SK-N-SH (cell line): Measurements from ENCODE around the gene EIF3B. TPM values are rescaled to one million over a fixed set of nuclear protein-coding genes. Genes with fewer than 3 reads are reported as not detected.
A peak's percentile ranks its signal among the peaks of the same experiment; 100 is the strongest.

ENCODE experiments used
- CTCF ChIA-PET: fragments of 300-600, 350-600 bp; formaldehyde crosslinking; extraction: SDS; loops from one replicate; lab custom pipeline; 2021; lab: Yijun Ruan, JAX
- POLR2A ChIA-PET: fragments of 350-600 bp; sonication (Branson Sonifier 250); formaldehyde crosslinking; extraction: SDS; loops from one replicate; lab custom pipeline; 2020; ENCODE audit warnings: antibody characterized with exemption, inconsistent platforms; lab: Yijun Ruan, JAX
- DNase-seq: peaks from one replicate; pipeline ENCODE4 v3.0.0; 2012
- H2AFZ ChIP-seq: fragments of 200-600 bp; sonication (generic); 2 replicates; pipeline ENCODE4 v1.8.1; 2016; ENCODE audit warnings: antibody characterized with exemption, mild to moderate bottlenecking, low read depth
- H3F3A ChIP-seq: fragments of 200-600 bp; sonication (generic); replicated peaks from 2 replicates; pipeline ENCODE3; 2016; ENCODE audit warnings: antibody characterized with exemption, mild to moderate bottlenecking; ENCODE audit not compliant: insufficient read depth
- H3K27ac ChIP-seq, 2 experiments: fragments of 200-500 bp in 1 of 2; fragments of 200-600 bp in 1 of 2; sonication (Bioruptor generic) in 1 of 2; sonication (generic), shearing (Covaris generic) in 1 of 2; 2 replicates each; pipeline versions ENCODE4 v1.5.1 to v1.6.1; 2014 to 2016; ENCODE audit warnings: low read depth in 2 of 2, inconsistent platforms in 1 of 2, low read length in 1 of 2, mild to moderate bottlenecking in 1 of 2, mixed read lengths in 1 of 2
- H3K27me3 ChIP-seq: fragments of 200-600 bp; sonication (generic), shearing (Covaris generic); 2 replicates; pipeline ENCODE4 v1.6.1; 2016; ENCODE audit warnings: mixed run types; ENCODE audit not compliant: insufficient read depth
- H3K36me3 ChIP-seq, 2 experiments: fragments of 200-500 bp in 1 of 2; fragments of 200-600 bp in 1 of 2; sonication (Bioruptor generic) in 1 of 2; sonication (generic) in 1 of 2; replicated peaks in 1 of 2; 2 replicates each; pipeline versions ENCODE3 to v1.5.1; 2014 to 2016; ENCODE audit warnings: low read length in 1 of 2, mild to moderate bottlenecking in 1 of 2; ENCODE audit not compliant: insufficient read depth in 2 of 2, control insufficient read depth in 1 of 2
- H3K4me1 ChIP-seq, 2 experiments: fragments of 200-500 bp in 1 of 2; fragments of 200-600 bp in 1 of 2; sonication (Bioruptor generic) in 1 of 2; sonication (generic), shearing (Covaris generic) in 1 of 2; 2 replicates each; pipeline versions ENCODE4 v1.5.1 to v1.6.1; 2014 to 2016; ENCODE audit warnings: low read depth in 1 of 2, low read length in 1 of 2, mixed run types in 1 of 2; ENCODE audit not compliant: insufficient read depth in 2 of 2, control insufficient read depth in 1 of 2
- H3K4me2 ChIP-seq: fragments of 200-600 bp; sonication (generic), shearing (Covaris generic); 2 replicates; pipeline ENCODE4 v1.6.1; 2017; ENCODE audit warnings: mixed run types
- H3K4me3 ChIP-seq, 2 experiments: fragments of 200-500 bp in 1 of 2; fragments of 200-600 bp in 1 of 2; sonication (Bioruptor generic) in 1 of 2; sonication (generic), shearing (Covaris generic) in 1 of 2; 2 replicates each; pipeline versions ENCODE4 v1.5.1 to v1.8.1; 2014 to 2016; ENCODE audit warnings: low read depth in 2 of 2, inconsistent platforms in 1 of 2, low read length in 1 of 2, mild to moderate bottlenecking in 1 of 2, mixed read lengths in 1 of 2, moderate library complexity in 1 of 2
- H3K79me2 ChIP-seq: fragments of 200-600 bp; sonication (generic); 2 replicates; pipeline ENCODE4 v1.8.1; 2017; ENCODE audit warnings: mild to moderate bottlenecking; ENCODE audit not compliant: insufficient read depth
- H3K9ac ChIP-seq: fragments of 200-600 bp; sonication (generic); 2 replicates; pipeline ENCODE4 v1.6.1; 2017; ENCODE audit warnings: mixed run types
- H3K9me2 ChIP-seq: fragments of 200-600 bp; sonication (generic); 2 replicates; pipeline ENCODE4 v1.6.1; 2017; ENCODE audit warnings: mixed run types
- H3K9me3 ChIP-seq: fragments of 200-600 bp; sonication (generic); 2 replicates; pipeline ENCODE4 v1.6.1; 2017; ENCODE audit warnings: mixed run types, mild to moderate bottlenecking, moderate library complexity
- H4K20me1 ChIP-seq: fragments of 200-600 bp; sonication (generic); 2 replicates; pipeline ENCODE4 v1.6.1; 2017; ENCODE audit warnings: mild to moderate bottlenecking, mixed run types; ENCODE audit not compliant: insufficient read depth
- CHD2 ChIP-seq: fragments of 150-350 bp; IDR thresholded peaks from 2 replicates; pipeline ENCODE4 v1.6.1; 2018; ENCODE audit warnings: low read length; ENCODE audit not compliant: partially characterized antibody
- CTCF ChIP-seq: fragments of 200-600 bp; sonication (generic); IDR thresholded peaks from 2 replicates; pipeline ENCODE4 v1.6.1; 2017; ENCODE audit warnings: antibody characterized with exemption, mild to moderate bottlenecking, moderate library complexity
- EP300 ChIP-seq, 2 experiments: IDR thresholded peaks; 2 replicates each; pipeline versions ENCODE4 v1.4.0 to v1.6.1; 2012; ENCODE audit warnings: borderline replicate concordance in 1 of 2, low read depth in 1 of 2, low read length in 1 of 2
- EZH2phosphoT487 ChIP-seq: fragments of 200-600 bp; sonication (generic); IDR thresholded peaks from 2 replicates; pipeline ENCODE4 v1.6.1; 2017; ENCODE audit warnings: low read depth, mixed run types, mild to moderate bottlenecking, antibody characterized with exemption, moderate library complexity, borderline replicate concordance
- FOSL2 ChIP-seq: IDR thresholded peaks from 2 replicates; pipeline ENCODE4 v1.4.0; 2012; ENCODE audit warnings: low read depth, mild to moderate bottlenecking, moderate library complexity, borderline replicate concordance
- IRF3 ChIP-seq: fragments of 150-350 bp; IDR thresholded peaks from 2 replicates; pipeline ENCODE4 v1.6.1; 2016; ENCODE audit warnings: mild to moderate bottlenecking, low read depth, low read length
- NRF1 ChIP-seq: IDR thresholded peaks from 2 replicates; pipeline ENCODE4 v1.6.1; 2012; ENCODE audit warnings: low read depth, mild to moderate bottlenecking, low read length
- PBX3 ChIP-seq: IDR thresholded peaks from 2 replicates; pipeline ENCODE4; 2012
- RFX5 ChIP-seq: IDR thresholded peaks from 2 replicates; pipeline ENCODE4 v1.6.1; 2012; ENCODE audit warnings: mild to moderate bottlenecking, improper control_type of control experiment, low read length
- RXRA ChIP-seq: IDR thresholded peaks from 2 replicates; pipeline ENCODE4 v1.4.0; 2012; ENCODE audit warnings: low read depth, mild to moderate bottlenecking, borderline replicate concordance
- SIN3A ChIP-seq: IDR thresholded peaks from 2 replicates; pipeline ENCODE4 v1.6.1; 2012; ENCODE audit warnings: low read depth, mild to moderate bottlenecking, low read length, moderate library complexity, borderline replicate concordance
- TAF1 ChIP-seq: IDR thresholded peaks from 2 replicates; pipeline ENCODE4 v1.6.1; 2012; ENCODE audit warnings: low read depth, mild to moderate bottlenecking, low read length, moderate library complexity, borderline replicate concordance
- TCF12 ChIP-seq: IDR thresholded peaks from 2 replicates; pipeline ENCODE4 v1.4.0; 2012
- TEAD4 ChIP-seq: IDR thresholded peaks from 2 replicates; pipeline ENCODE4 v1.4.0; 2012; ENCODE audit warnings: mild to moderate bottlenecking, borderline replicate concordance; ENCODE audit not compliant: insufficient read depth
- USF1 ChIP-seq: IDR thresholded peaks from 2 replicates; pipeline ENCODE4 v1.4.0; 2012; ENCODE audit warnings: low read depth, borderline replicate concordance
- YY1 ChIP-seq: IDR thresholded peaks from 2 replicates; pipeline ENCODE4 v1.4.0; 2012; ENCODE audit warnings: low read depth, mild to moderate bottlenecking
- ZBTB33 ChIP-seq: IDR thresholded peaks from 2 replicates; pipeline ENCODE4 v1.4.0; 2012; ENCODE audit warnings: low read depth, borderline replicate concordance
- WGBS: methylation state at CpG from one replicate; pipeline ENCODE4 v1.1.6; 2017; ENCODE audit warnings: low lambda C conversion rate; 5-methylcytosine and 5-hydroxymethylcytosine counted together
- polyA plus RNA-seq, 3 experiments: library from polyadenylated mRNA; depleted of rRNA; stranded (reverse); fragments of >200 nt; gene quantifications; 2 replicates each; pipeline ENCODE4 v1.2.3, GENCODE V29; 2012

Gene EIF3B
- polyA plus RNA-seq, 1 of the 3 experiments (the other 2 are of a cell fraction), result 151 TPM

GRCh38 chr7:2399848-2400587, 45.4 kb downstream of the EIF3B start (continued):
- TF ChIP-seq ZBTB33 (peak; percentile 65), EP300 (IDR thresholded peaks at IDR 0.05; ENCODE audit: borderline replicate concordance in 1 of 2, low read depth in 1 of 2, low read length in 1 of 2) (peak in 1 of 2 experiments; percentile 74; a peak in 2 of 4 replicates), IRF3 (no peak), TCF12 (peak; percentile 69), TEAD4 (peak; percentile 81), TAF1 (peak; percentile 74), SIN3A (peak; percentile 54; the same call in 1 of the 2 replicates), PBX3 (no peak), RFX5 (no peak)

- CTCF ChIA-PET, result interaction anchor here (1.0 to 4.9 kb wide), 2 partner anchors 30 to 49 kb away, joined by 3 to 23 read pairs; no protein-coding TSS in a partner anchor
- Histone ChIP-seq H4K20me1 (peaks cover 4% of the 10 kb centered on the region; the same call in 1 of the 2 replicates), H3K79me2 (peaks cover 36% of the 10 kb centered on the region), H3K9me3 (no peaks in the 10 kb centered on the region), H3K4me2 (peak overlapping the region; percentile 59; the same call in 1 of the 2 replicates), H3K36me3 (no peaks in the 10 kb centered on the region), H3F3A (peaks cover 32% of the 10 kb centered on the region), H3K9me2 (no peaks in the 10 kb centered on the region), H3K27ac (no peak overlapping the region; a peak in 1 of 4 replicates), H3K27me3 (no peaks in the 10 kb centered on the region), H3K4me3 (peak overlapping the region; percentile 63 to 66), H3K4me1 (peaks cover 10 to 30% of the 10 kb centered on the region in 2 experiments; a peak in 2 of 4 replicates), H3K9ac (peak overlapping the region; percentile 35; the same call in 1 of the 2 replicates), H2AFZ (peak overlapping the region; percentile 72)
- POLR2A ChIA-PET, result interaction anchor here (1.0 to 1.4 kb wide), 2 partner anchors 19 to 49 kb away, joined by 5 to 6 read pairs; partner anchors contain the start of gene EIF3B
- TF ChIP-seq NRF1, result no peak
- TF ChIP-seq YY1, result no peak
- TF ChIP-seq FOSL2, result no peak
- TF ChIP-seq EZH2phosphoT487, result no peak
- TF ChIP-seq RXRA, result no peak
- no peak for TF ChIP-seq CTCF
- TF ChIP-seq USF1, result no peak
- TF ChIP-seq CHD2, result no peak
- no peak for DNase-seq
- WGBS, result 37% methylated on average over 6 of the region's 6 CpGs
These were observed 48.0 kb downstream of the EIF3B start for GRCh38 chr7:2402687-2403013.
